ENCODE data around the gene SAMD10.

DNA sequence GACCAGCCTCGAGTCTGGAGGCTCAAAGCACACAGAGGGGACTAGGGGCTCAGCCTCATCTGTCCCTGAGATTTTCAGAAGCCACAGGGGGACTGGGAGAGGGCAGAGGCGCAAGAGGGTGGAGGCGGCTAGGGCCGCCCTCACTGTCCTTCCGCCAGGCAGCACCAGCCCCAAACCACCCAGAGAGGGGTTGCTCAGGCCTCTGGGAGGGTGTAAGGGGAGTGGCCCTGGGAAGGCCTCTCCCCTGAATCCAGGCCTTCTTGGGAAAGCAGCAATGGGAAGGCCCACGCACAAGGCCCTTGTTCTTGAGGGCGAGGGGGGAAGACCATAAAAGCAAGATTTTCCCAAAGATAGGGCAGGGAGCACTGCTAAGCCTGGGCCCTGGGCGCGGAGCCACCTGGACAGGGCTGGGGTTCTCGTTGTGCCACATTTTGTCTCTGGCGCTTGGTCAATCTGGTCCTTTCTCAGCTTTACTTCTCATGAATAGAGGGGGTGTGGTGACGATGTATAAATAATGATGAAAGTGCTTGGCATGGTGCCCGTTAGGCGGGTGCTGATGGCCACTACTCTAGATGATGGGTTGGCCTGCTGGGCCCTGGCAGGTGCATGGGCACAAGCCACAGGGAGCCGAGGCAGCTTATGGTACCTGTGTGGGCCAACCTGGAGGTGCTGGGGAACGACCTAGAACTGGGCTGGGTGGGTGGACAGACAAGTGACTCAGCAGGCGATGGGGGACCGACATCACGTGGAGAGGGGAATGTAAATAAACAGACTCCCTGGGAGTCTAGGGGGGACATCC lies 4.8 kb downstream of the SAMD10 start:
- TF ChIP-seq, protein P1, sequence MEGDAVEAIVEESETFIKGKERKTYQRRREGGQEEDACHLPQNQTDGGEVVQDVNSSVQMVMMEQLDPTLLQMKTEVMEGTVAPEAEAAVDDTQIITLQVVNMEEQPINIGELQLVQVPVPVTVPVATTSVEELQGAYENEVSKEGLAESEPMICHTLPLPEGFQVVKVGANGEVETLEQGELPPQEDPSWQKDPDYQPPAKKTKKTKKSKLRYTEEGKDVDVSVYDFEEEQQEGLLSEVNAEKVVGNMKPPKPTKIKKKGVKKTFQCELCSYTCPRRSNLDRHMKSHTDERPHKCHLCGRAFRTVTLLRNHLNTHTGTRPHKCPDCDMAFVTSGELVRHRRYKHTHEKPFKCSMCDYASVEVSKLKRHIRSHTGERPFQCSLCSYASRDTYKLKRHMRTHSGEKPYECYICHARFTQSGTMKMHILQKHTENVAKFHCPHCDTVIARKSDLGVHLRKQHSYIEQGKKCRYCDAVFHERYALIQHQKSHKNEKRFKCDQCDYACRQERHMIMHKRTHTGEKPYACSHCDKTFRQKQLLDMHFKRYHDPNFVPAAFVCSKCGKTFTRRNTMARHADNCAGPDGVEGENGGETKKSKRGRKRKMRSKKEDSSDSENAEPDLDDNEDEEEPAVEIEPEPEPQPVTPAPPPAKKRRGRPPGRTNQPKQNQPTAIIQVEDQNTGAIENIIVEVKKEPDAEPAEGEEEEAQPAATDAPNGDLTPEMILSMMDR (IDR thresholded peaks at IDR 0.05) = no peak
- no peak for TF ChIP-seq POLR2A (IDR thresholded peaks at IDR 0.05)

All from thyroid gland (tissue), 4 donors.